HG03103 (cell line): ENCODE measurements around the gene PDCD10.

ENCODE experiments used
- ATAC-seq: cut with Tn5 transposase; IDR thresholded peaks from one replicate; pipeline ENCODE4 v1.9.1; 2021; ENCODE audit warnings: low read depth; ENCODE audit not compliant: unreplicated experiment

PDCD10 gene

DNA sequence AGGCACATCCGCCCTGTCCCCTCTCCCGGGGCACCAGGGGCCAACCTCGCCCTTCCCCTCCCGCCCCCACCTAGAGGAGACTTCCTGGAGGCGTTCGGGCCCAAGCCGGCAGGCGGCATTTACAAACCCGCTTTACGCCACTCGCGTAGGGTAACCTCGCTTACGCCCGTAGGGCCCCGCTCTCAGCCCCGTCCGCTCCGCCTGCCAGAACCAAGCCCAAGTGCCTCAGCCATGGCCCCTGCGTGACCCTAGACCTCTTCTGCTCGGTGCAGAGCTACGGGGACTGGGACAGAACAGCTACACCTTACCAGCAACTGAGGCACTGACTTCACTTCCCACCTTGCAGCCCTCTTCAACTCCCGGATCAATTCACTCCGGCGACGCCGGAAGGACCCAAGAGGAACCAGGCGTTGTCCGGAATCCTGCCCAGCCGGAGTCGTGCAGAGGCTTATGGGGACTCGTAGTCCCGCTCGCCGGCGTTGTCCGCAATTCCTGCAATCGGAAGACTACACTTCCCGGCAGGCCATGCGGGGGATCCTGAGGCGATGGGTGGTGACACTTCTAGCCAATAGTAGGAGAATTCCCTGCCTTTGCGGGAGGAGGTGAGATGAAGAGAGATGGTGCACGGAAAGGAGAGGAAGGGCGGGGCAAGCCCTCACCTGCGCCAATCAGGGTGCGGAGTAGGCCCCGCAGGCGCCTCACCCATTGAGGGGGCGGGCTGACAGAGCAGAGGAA is at the start of gene PDCD10:
TSS of gene PDCD10 (minus strand) at position 395 of the 735 bp plus-strand sequence. CDS start 14,735 bp downstream, outside the sequence.
- ATAC-seq = peak; percentile 85

DNA sequence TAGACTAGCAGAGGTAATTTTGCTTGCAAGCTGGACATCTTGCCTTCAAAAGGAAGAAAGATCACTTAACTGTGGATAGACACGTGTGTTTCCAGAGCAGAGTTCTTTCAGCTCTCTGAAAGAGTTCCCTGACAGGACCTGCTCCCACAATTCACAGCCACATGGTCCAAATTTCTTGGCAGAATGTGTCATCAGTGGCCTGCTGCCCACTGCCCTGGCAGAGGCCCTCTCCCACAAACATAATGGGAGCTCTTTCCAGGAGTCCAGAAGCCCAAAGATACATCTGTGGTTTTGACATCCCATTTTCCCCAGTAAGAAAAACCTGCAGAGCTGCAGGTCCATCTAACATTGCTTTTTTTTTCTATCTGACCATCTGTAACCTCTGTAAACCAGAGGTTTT is 49.1 kb upstream of the PDCD10 start:
- ATAC-seq = no peak

DNA sequence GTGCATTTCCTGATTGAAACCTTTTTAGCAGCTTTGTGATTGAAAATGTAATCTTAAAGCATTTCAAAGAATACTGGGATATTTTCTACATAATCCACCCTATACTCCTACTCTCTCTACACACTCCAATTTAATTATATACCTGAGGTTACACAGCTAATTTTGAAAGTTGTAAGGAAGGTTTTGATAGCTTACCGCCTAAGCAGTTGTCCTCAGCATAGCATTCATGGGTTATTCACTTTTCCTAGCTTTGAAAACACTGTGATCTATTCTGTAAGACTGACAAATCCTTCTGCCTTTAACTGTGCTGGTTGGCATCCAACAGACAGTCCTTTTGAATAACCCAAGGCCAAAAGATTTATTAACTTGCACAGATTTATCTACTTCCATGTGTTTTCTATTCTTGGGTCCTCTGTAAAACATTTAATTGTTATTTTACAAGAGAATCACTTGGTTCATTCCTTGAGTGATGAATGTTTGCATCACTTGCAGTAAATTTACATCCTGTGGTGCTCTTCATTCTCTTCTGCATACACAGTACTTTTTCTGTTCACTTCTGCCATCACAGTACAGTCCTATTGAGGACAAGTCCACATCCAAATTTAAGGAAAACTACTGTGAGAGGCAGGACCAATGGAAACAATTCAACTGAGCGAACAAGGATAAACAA is 45.7 kb upstream of the PDCD10 start:
- ATAC-seq = no peak

DNA sequence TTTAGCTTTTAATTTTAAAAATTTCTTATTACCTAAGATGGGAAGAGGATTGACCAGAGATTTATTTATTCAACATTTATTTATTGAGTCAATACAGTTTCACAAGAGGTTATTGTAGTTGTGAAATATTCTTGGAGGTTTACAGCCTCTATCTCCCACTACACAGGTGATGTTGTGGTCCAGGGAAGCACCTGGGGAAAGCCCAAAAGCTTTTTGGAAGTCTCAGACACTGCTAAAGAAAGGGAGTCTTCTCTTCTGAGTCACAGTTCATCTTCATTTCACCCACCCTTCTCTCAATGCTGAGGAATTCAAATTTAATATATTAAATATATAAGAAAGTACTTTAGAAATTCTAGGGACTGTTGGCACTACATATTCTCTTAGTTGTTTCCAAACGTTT is 42.7 kb upstream of the PDCD10 start:
- ATAC-seq = no peak

DNA sequence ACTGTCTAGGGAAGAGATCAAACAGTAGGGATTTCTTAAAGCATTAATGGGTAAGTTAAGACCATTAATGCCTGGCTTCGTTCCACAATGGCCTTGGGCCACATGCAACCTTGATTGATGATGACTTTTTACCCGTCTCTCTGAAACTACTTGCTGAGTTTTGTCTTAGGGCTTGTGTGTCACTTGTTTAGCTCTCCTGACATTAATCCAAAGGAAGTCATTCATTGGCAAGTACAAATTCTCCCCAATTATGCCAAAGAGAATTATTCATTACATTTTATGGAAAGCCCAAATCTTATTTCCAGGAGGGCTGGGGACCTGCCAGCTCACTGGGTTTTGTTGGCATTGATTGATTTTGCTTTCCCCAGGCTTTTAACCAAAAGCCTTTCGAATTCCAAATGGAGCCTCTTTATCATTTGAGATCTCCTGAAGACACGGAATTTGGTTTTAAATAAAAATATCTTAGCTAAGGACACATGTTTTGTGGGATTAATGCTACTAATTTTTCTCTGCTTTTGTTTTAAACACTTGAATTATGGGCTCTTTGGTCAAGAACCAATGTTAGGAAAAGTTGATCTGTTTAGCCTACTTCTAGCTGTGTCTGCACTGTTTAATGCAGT is 41.5 kb upstream of the PDCD10 start:
- no peak for ATAC-seq

DNA sequence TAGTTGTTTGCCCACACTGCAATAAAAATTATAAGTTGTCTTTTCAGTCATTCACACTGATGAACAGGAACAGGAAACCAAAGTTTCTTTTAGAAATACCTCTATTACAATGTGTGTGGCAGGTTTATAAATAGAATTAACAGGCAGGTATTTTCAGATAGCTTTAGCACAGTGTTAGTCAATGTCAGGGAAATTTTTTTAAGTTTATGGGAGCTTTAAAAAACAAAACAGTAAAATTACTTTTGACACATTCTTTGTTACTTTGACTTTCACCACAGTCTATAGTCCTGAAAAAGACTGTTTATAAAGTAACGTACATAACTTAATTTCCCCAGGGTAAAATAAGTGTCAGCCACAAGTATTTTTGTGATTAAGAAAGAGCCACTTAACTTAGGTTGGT is 38.9 kb upstream of the PDCD10 start:
- peak; percentile 61 for ATAC-seq

DNA sequence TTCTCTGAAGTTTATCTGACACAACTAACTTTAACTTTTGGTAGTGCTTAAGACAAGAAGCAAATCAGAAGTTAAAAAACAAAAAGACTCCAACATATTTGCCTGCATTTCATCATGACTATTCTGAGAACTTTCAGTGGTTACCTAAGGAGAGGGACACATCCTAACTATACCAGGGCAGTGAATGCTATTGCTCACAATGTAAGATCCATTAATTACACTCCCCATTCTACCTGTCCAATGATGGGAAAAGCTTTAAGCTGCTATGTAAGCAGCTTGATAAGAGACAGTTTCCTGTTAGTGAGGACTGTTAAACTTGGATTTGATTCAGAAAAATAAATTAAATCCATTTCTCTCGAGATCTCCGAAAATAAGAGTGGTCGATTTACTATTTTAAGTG is 38.3 kb upstream of the PDCD10 start:
- ATAC-seq = peak; percentile 40

DNA sequence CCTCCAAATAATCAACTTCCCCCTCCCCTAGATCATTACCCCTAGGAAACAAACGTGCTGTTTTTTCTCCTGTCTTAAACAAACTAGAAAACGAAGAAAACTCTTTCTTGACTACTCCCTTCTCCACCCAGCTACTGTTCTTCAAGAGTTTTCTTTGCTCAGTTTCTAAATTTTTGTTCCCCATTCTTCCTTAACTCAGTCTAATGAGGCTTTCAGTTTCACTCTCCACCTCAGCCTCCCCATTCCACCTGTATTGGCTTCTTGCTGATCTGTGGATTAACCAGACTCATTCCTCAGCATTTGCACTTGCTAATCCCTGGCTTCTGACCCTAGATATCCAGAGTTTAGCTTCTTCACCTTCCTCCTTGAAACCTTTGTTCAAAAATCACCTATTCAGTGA is 27.6 kb upstream of the PDCD10 start:
- ATAC-seq = no peak

DNA sequence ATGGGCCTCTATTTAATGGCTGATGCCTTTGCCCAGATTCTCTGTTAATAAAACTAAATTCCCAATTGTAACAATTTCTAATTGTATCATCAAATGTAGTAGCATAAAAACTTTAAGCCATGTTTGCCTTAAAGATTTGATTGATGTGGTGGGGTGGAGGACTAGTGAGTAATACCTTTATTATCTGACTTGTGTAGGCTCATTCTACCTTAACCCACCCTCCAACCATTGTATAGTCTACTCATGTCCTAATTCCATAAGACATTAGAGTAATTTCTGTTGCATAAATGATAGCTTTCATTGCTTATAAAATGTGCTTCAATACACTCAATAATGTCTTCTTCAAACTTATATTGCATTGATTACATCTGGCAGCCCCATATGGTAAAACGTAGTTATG is 26.6 kb upstream of the PDCD10 start:
- ATAC-seq = no peak

DNA sequence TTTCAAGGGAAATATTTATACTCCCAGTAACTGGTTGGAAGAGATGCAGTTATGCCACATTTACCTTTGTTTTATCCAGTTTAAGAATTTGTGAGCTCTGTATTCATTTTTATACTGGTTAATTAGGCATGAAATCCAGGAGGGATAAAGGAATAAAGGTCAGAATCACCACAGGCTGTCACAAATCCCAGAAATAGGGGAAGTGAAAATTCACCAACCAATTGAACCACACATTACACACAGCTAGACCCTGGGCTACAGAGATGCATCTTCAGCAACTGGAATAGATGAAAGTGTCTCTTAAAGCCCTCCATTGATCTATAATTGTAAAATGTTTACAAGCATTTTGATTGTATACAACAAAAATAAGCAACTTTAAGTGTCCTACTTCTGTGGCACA is 19.4 kb upstream of the PDCD10 start:
- ATAC-seq = no peak

DNA sequence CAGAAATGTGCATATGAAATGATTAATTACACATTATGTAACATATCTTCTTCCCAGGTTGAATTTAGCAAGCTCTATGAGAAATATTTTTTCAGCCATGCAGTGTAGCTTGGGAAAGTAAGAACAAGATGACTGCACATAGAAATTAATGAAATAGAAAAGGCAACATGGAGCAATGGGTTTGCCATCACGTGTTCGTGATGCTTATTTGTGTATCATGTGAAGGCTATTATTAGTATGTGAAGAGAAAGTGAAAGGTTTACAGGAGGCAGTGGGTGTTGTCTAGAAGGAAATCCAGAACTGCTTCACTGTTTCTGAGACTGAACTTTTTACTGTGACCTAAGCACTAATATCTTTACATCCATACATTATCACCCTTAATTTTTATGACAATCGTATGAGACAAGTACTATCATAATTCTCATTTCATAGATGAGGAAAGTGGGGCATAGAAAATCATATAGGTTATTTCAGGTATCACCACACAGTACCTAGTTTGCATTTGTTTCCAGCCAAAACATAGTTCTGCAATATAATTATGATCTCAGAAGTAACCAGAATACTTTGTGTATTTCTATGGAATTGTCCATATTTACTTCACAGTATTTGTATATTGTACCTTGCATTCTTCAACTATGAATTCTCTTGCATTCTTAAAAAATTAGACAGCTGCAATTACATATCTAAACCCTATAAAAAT is 15.7 kb upstream of the PDCD10 start:
- ATAC-seq = peak; percentile 99

DNA sequence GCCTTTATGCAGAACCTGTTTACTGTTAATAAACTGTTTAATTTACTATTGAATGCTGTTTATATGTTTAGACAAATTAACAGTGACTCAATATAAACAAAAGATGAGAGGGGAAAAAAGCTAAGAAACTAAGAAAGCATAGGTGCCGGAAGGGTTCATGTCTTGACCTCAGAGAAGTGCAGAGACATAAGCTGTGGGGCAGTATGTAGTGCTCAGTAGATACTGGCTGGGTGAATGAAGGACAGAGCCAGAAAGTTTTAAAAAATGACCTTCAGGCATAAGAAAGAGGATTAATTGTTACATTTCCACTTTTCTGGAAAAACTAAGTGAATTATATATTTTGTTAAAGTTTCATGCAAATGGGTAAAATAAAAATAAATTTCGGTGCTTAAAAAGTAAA is 15.0 kb upstream of the PDCD10 start:
- no peak for ATAC-seq

DNA sequence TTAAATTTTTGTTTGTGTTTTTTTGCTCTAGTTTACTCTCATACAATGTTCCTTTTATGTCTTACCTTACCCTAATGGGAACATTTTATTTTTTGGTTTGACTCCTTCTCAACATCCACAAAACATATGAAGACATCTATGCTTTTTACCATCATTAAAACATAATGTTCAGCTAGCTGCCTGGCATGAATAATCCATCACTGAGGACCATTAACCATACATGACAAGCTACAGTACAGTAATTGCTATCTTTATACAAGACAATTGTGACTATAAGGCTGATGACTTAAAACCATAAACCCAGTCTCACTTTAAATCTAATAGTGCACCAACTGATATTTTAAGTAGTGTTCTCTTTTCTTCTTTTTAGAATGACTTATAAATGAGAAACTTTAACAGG is 14.5 kb upstream of the PDCD10 start:
- ATAC-seq = no peak

DNA sequence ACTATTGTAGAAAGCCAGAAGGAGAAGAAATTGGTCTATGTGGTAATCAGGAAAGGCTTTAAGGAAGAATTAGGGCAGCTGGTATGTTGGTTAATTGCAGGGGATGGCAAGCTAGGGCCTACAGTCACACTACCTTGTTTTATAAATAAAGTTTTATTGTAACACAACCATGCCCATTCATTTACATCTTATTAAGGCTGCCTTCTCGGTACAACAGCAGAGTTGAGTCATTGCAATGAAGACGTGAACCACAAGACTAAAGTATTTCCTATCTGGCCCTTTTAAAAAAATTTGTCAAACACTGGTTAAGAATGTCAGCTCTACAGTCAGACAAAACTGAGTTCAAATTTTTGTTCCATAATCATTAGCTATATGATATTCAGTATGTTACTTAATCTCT is 9.1 kb upstream of the PDCD10 start:
- no peak for ATAC-seq

DNA sequence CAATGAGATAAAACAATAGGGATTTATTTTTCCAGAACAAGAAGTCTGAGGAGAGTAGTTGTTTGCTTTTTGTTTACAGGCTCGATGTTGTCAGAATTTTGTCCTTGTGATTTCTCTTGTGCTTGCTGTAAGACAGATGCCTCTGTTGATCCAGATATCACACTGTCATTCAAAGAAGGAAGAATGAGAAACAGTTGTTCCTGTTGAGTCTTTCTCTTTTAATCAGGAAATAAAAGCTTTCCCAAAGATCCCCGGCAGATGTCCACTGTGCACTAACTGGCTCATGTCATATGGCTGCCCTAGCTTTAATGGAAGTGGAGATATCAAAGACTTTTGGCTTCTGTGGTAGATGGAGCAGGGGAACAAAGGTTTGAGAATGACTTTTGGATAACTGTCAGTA is 7.6 kb upstream of the PDCD10 start:
- no peak for ATAC-seq

DNA sequence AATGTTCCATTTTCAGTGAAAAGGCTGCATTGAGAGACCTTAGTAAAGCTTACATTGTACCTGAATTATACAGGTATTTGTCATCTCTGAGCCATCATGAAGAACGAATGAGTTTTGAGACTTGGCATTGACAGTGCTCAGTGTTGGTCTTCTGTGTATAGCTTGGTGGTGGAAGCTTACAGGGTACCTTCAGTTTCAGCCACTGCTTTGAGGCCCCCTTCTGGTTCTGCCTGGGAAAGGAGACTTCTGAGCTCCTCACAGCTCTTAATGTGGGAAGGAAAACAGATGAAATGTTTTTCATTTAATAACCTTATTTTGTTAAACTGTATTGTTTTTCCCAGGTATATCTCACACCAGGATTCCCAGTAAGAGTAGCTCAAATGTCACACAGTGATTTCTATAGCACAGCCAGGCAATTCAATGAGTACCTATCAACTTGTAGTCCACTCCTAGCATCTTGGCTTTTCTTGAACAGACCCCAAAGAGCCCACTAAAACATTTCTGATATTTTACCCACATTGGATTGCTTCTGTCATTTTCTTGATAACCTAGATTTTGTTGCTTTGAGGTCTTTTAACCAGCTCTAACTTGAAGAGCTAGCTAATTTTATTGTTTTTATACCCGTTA is 6.4 kb upstream of the PDCD10 start:
- ATAC-seq = peak; percentile 97

DNA sequence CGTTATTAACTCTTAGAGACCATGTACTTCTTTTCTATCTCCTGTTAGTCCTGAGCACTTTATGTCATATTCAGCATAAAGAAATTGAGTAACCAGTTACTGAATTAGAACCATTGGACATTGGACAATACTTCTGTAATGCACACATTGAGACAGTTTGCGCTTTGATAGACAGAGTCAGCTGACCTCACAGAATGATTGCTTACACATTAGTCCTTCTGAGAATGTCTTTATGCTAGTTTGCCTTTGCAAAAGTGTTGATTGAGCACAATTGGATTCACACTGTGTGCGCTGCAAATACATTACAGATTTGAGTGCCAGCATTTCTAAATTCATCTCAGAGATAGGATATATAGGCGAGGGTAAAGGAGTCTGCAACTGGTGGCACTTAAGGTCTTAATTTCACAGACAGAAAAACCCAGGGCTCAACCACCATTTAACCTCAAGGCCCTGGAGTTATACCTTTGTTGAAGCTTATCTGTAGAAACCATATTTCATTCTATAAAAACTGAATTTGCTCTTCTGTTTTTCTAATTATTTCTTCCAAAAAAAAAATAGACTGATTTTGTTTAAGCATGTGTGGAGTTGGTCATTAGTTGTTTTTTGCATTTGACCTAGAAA is 4.6 kb upstream of the PDCD10 start:
- no peak for ATAC-seq

DNA sequence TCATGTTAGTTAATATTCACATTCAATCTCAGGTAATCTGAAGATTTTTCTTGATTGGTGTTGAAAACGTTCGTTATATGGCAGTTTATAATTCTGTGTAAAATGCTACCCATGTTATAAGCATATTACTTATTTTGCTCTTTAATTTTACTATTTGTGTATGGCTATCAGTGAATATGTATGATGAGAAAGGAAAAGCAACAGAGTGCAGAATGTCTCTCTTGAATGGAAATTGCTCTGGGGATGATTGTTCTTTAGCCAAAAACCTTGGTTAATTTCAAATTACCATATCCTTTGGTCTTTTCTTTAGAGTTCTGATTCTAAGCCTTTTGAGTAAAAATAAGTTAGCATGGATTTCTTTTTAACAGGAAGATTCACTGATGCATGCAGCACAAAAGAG is 3.3 kb upstream of the PDCD10 start:
- no peak for ATAC-seq

DNA sequence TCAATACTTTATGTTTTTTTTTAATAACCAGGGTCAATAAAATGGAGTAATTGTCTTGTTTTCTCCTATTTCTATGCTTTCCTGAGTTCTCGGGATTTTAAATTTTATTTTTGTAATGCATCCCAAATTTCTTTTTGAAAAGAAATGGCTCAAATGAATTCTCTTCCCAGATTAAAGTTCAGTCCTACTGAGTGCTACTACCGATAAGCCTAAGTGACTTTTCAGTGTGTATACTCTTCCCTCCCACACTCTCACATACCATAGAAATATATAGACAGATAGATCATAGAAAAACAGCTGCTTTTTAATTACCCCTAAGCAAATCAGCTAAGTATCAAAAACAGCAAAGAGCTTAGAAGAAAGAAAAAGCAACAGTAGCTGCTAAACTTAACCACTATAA is 2.3 kb upstream of the PDCD10 start:
- ATAC-seq = no peak

DNA sequence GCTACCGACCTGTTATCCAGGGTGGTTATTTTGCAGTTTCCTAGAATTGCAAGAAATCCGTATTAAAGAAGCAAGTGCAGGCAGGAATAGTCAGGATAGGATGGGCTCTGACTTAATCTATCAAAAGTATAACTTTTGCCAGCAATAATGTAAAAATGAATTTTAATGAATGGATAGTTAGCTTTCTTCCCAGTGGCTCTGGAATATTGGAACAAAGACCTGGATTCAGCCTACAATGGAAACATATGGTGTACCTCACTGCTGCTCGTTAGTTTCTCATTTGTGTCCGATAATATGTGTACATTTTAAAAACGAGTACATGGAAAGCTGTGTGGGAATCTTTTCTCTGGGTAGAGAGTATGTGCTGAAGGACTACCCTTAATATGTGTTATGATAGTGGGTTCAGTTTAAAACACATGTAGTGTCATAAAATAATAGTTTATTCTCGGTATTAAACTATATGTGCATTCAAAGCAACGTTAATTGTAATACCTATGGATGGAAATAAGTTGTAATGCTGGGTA is 1.6 kb upstream of the PDCD10 start:
- ATAC-seq = no peak
